ENCODE measurements around the gene CCDC142. TPM values are rescaled to one million over a fixed set of nuclear protein-coding genes. Genes with fewer than 3 reads are reported as not detected.
"Not testable (repeated sequence)": the region's sequence is repeated elsewhere in the genome, so short reads cannot be mapped to it uniquely, and the experiment has no call there.

CCDC142 gene
- total RNA-seq, 3 donors from 2014 or later: 22.6 to 36.5 (median 28.5) TPM

GRCh38 chr2:74444498-74445318 is 38.1 kb downstream of the CCDC142 start:
- intact Hi-C loops (cut with DNase I, micrococcal nuclease): no loop called here
- no peak for TF ChIP-seq CTCF (IDR thresholded peaks at IDR 0.05)
- Histone ChIP-seq H3K36me3 (ENCODE audit: low read depth) (no peaks in the 10 kb centered on the region), H3K4me3 (no peak overlapping the region), H3K4me1 (ENCODE audit: low read depth) (peaks cover 10% of the 10 kb centered on the region), H3K9me3 (no peaks in the 10 kb centered on the region)
- DNase-seq (no peak), ATAC-seq (no peak)

- ATAC-seq; H3K36me3 ChIP-seq (ENCODE audit: low read depth); intact Hi-C loops (cut with DNase I, micrococcal nuclease); H3K9me3 ChIP-seq; H3K4me3 ChIP-seq: not testable (repeated sequence)
- peaks cover 12% of the 10 kb centered on the region for H3K4me1 ChIP-seq (ENCODE audit: low read depth)
- peak in 1 of 3 donors; percentile 68 for DNase-seq
Observed at GRCh38 chr2:74442483-74443297, 40.1 kb downstream of the CCDC142 start.

- Histone ChIP-seq H3K9me3 (no peaks in the 10 kb centered on the region), H3K4me3 (peak within 1 kb of the TSS; percentile 38), H3K4me1 (ENCODE audit: low read depth) (peaks cover 12% of the 10 kb centered on the region), H3K36me3 (ENCODE audit: low read depth) (no peaks in the 10 kb centered on the region)
- intact Hi-C loops (cut with DNase I, micrococcal nuclease): no loop called here
- peak; percentile 81 for ATAC-seq
- no peak for TF ChIP-seq CTCF (IDR thresholded peaks at IDR 0.05)
- DNase-seq: peak; percentile 82 to 89 (median 87)
Observed at GRCh38 chr2:74441690-74442482, 40.9 kb downstream of the CCDC142 start, which contains the start of gene RTKN. RTKN (minus strand) TSS chr2:74441937; CDS start chr2:74441816, 121 bp downstream.

DNA sequence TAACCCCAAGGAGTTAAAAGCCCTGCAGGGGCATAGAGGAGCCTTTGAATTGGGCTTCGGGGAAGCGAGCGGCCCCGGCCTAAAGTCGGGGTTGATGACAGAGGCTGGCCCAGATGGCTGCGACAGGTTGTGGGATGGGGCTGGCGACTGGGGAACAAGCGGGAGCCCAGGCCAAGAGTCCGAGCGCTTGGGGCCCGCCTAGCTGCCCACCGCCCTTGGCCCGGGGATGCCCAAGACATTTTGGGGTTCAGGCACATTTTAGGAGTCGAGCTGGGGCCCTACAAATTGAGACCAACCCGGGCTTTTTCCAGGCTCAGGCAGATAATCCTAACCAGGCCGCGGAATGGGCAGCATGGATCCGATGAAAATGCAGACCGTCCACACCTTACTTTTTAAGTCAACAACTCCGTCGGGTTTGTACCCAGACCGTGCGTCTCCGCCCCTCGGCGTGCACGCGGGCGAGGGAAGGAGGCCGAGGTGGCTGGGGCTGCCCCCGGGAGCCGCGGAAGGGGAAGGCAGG is 41.6 kb downstream of the CCDC142 start:
- Histone ChIP-seq H3K9me3 (no peaks in the 10 kb centered on the region), H3K4me3 (peak overlapping the region; percentile 38), H3K4me1 (ENCODE audit: low read depth) (peaks cover 12% of the 10 kb centered on the region), H3K36me3 (ENCODE audit: low read depth) (no peaks in the 10 kb centered on the region)
- intact Hi-C loops (cut with DNase I, micrococcal nuclease): no loop called here
- DNase-seq: no peak
- peak; percentile 41 for ATAC-seq
- TF ChIP-seq CTCF (IDR thresholded peaks at IDR 0.05): no peak

DNA sequence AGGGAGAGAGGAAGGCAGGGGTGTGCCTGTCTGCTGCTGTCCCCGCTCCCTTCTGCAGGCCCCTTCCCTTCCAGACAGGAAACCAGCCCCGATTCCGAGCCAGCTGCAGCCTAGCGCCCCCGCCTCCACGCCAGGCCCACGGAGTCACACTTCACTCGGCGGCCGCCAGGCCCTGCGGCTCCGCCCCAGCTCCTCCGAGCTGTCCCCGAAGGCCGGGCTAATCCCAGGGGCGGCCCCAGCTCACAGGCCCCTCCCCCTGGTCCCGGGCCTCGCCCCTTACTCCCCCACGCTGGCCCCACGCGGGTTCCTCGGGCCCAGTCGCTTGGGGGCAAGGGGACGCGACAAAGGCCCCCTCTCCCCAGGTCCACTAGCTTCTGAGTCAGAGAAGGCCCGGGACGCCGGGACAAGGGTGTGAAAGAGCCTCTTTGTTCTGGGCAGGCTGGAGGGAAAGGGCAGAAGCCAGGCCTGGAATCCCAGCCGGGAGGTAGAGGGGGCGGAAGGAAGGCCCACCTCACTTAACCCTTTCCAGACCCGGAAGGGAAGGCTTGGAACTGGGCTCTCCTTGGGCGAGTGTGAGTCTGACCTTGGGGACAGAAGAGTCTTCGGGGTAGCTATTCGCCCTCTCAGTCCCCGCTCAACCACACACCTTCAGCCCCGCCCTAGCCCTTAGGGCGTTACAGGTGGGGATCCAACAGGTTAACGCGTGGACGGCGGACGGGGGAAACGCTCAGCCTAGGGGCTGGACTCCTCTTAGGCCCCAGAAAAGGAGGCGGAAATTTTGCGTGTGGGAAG is 42.2 kb downstream of the CCDC142 start:
- H3K9me3 ChIP-seq: no peaks in the 10 kb centered on the region
- peak overlapping the region; percentile 38 for H3K4me3 ChIP-seq
- intact Hi-C loops (cut with DNase I, micrococcal nuclease): no loop called here
- TF ChIP-seq CTCF (IDR thresholded peaks at IDR 0.05): no peak
- DNase-seq (peak; percentile 87 to 91 (median 90)), ATAC-seq (peak; percentile 81)
- H3K4me1 ChIP-seq (ENCODE audit: low read depth): peaks cover 12% of the 10 kb centered on the region
- H3K36me3 ChIP-seq (ENCODE audit: low read depth): no peaks in the 10 kb centered on the region
